ENCODE measurements around the gene RPS6KA3. TPM values are rescaled to one million over a fixed set of nuclear protein-coding genes. Genes with fewer than 3 reads are reported as not detected.

The RPS6KA3 gene
- total and polyA plus RNA-seq, 4 donors: 7.9 to 52.7 (median 27.7) TPM

DNA sequence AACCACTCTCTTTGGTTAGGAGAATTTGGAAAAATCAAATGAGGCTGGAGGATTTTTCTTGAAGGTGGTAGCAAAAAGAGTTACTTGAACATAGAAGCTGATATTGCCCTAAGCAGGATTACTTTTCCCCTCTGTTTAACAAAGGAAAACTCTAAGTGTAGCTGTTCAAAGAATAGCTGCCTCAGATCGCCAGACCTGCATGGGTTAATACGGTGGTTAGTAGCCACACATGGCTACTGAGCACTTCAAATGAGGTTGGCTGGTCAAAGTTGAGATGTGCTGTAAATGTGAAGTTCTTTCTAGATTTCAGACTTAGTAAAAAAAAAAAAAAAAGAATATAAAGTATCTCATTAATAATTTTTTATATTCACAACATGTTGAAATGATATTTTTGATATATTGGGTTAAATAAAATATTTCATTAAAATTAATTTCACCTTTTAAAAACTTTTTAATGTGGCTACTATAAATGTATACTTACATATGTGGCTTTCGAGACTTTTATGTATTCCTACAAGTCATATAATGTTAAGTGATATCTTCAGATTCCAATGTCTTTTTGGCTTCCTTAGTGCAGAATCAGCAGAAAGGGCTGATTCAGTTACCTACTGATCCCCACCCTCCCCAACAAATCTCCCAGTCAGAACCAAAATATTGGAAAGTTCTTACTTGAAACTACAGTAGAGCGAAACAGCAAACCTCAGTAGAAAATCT is 3.3 kb upstream of the RPS6KA3 start:
- no peaks in the 10 kb centered on the region for H3K4me1 ChIP-seq (ENCODE audit: control insufficient read depth in 1 of 2, insufficient read depth in 2 of 2, low read length in 2 of 2)
- no peak overlapping the region for H3K4me3 ChIP-seq (ENCODE audit: low read length in 2 of 2)
- H3K9me3 ChIP-seq (ENCODE audit: control insufficient read depth, low read length): no peaks in the 10 kb centered on the region
- no peak for ATAC-seq (ENCODE audit: low FRiP score)
- no peaks in the 10 kb centered on the region for H3K36me3 ChIP-seq (ENCODE audit: control insufficient read depth in 1 of 2, insufficient read depth in 2 of 2, low read length in 1 of 2)
- no peak overlapping the region for H3K27ac ChIP-seq (ENCODE audit: low read depth in 1 of 2, low read length in 2 of 2)
- intact Hi-C loops (cut with DNase I): no loop called here
- no peak for DNase-seq
- 41 to 64% methylated on average over 4 of the region's 4 CpGs for WGBS, 2 donors
- H3K27me3 ChIP-seq (ENCODE audit: control insufficient read depth in 1 of 2, insufficient read depth in 2 of 2, low read length in 1 of 2): no peaks in the 10 kb centered on the region

DNA sequence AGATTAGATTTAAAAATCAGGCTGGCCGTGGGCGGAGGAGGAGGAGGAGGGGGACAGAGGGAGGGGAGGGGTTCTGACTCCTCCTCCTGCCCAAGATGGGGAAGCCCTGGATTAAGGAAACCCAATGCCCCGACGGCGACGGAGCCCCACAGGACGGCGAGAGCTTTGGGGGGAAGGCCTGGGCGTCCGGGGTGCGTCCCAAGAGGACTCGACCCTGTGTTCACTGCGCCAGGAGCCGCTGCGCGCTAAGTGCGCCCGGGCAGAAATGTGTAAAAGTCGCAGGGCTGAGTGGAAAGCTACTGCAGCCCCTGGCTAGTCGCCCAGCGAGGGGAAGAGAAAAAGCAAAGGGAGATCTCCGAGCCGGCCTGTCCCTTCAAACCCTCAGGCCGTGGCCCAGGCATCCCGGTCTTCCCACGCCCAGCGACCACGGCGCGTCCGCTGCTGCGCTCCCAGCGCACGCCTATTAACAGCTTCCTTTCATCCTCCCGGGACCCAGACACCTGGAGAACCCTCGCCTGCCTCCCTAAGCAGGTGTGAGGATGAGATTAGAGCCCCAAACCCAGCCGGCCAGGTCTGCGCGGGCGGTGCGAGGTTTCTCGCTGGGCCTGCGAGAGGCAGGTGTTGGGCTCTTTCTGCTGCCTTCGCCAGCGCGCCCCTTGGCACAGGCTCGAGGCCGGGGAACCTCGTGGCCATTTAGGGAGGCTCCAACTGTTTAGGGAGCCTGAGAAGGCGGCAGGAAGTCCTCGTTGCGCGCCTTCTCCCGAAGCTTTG is 1.4 kb upstream of the RPS6KA3 start:
- intact Hi-C loops (cut with DNase I): no loop called here
- peak; percentile 74 to 86 for DNase-seq
- no peaks in the 10 kb centered on the region for H3K4me1 ChIP-seq (ENCODE audit: control insufficient read depth in 1 of 2, insufficient read depth in 2 of 2, low read length in 2 of 2)
- H3K27me3 ChIP-seq (ENCODE audit: control insufficient read depth in 1 of 2, insufficient read depth in 2 of 2, low read length in 1 of 2): no peaks in the 10 kb centered on the region
- H3K27ac ChIP-seq (ENCODE audit: low read depth in 1 of 2, low read length in 2 of 2): peak overlapping the region in 1 of 2 donors; percentile 10
- H3K36me3 ChIP-seq (ENCODE audit: control insufficient read depth in 1 of 2, insufficient read depth in 2 of 2, low read length in 1 of 2): no peaks in the 10 kb centered on the region
- H3K4me3 ChIP-seq (ENCODE audit: low read length in 2 of 2): peak overlapping the region in 1 of 2 donors; percentile 54
- 4 to 27% methylated on average over 54 of the region's 54 CpGs for WGBS, 2 donors
- H3K9me3 ChIP-seq (ENCODE audit: control insufficient read depth, low read length): no peaks in the 10 kb centered on the region
- peak; percentile 69 for ATAC-seq (ENCODE audit: low FRiP score)

DNA sequence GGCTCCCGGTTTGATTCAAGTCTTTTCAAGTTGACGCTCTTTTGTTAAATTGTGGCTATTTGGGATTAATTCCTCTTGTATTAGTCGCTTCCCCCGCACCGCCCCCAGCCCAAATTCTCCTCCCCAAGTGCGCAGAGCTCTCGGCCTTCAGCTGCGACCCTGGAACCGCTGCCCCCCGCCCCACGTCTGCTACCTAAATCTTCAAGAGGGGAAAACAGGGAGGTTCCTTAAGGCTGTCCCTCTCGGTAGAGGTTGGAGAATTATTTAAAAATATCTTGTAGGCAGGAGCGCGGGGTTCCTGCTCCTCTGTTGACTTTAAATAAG is 860 bp upstream of the RPS6KA3 start:
- peak overlapping the region in 1 of 2 donors; percentile 58 for H3K27ac ChIP-seq (ENCODE audit: low read depth in 1 of 2, low read length in 2 of 2)
- intact Hi-C loops (cut with DNase I): no loop called here
- peak overlapping the region; percentile 38 to 54 for H3K4me3 ChIP-seq (ENCODE audit: low read length in 2 of 2)
- peak in 1 of 2 donors; percentile 76 for DNase-seq
- H3K27me3 ChIP-seq (ENCODE audit: control insufficient read depth in 1 of 2, insufficient read depth in 2 of 2, low read length in 1 of 2): no peaks in the 10 kb centered on the region
- no peaks in the 10 kb centered on the region for H3K4me1 ChIP-seq (ENCODE audit: control insufficient read depth in 1 of 2, insufficient read depth in 2 of 2, low read length in 2 of 2)
- ATAC-seq (ENCODE audit: low FRiP score): no peak
- no peaks in the 10 kb centered on the region for H3K36me3 ChIP-seq (ENCODE audit: control insufficient read depth in 1 of 2, insufficient read depth in 2 of 2, low read length in 1 of 2)
- 1 to 23% methylated on average over 14 of the region's 14 CpGs for WGBS, 2 donors
- H3K9me3 ChIP-seq (ENCODE audit: control insufficient read depth, low read length): no peaks in the 10 kb centered on the region

DNA sequence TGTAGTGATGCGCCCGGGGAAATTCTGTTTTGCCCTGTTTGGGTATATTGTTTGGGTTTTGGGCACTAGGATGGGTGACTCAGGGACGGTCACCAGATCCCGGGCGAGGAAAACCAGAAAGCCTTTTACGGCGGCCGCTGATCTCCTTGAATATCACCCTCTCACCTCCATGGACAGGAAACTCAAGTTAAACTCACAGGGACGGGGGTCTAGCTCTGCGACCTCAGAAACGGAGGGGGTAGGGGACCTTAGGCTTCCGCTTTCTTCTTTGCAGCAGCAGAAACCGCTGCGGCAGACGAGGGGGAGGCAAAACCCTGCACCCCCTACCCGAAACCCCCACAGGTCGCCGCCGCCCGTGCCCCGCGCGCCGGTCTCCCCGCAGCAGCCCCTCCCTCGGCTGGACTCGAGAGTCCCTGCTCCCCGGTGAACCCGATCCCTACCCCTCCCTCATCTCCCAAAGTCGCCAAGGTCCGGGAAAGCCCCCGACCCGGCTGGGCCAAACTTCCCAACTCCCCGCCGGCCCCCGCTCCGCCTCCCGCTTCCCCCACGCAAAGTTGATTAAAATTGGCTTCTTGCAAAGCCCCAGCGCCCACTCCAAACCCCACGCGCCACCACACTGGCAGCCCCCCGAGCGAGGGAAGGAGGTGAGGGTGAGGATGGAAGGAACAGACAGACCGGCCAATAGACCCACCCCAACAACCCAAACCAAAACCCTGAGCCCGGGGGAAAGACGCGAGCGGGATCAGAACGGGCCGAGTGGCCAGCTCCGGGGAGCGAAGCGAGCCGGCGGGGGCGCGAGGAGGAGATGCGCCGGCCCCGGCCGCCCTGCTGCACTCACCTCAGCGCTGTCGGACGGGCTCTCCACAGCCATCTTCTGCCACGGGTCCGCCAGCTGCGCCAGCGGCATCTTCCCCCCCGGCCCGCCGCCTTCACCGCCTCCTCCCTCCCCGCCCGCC is 705 bp downstream of the RPS6KA3 start:
- WGBS, 2 donors: 0 to 23% methylated on average over 73 to 74 of the region's 75 CpGs
- no peaks in the 10 kb centered on the region for H3K4me1 ChIP-seq (ENCODE audit: control insufficient read depth in 1 of 2, insufficient read depth in 2 of 2, low read length in 2 of 2)
- no peaks in the 10 kb centered on the region for H3K36me3 ChIP-seq (ENCODE audit: control insufficient read depth in 1 of 2, insufficient read depth in 2 of 2, low read length in 1 of 2)
- H3K27ac ChIP-seq (ENCODE audit: low read depth in 1 of 2, low read length in 2 of 2): peak overlapping the region in 1 of 2 donors; percentile 66
- peak overlapping the region; percentile 38 to 82 for H3K4me3 ChIP-seq (ENCODE audit: low read length in 2 of 2)
- intact Hi-C loops (cut with DNase I): no loop called here
- no peaks in the 10 kb centered on the region for H3K27me3 ChIP-seq (ENCODE audit: control insufficient read depth in 1 of 2, insufficient read depth in 2 of 2, low read length in 1 of 2)
- peak; percentile 52 to 78 for DNase-seq
- no peak for ATAC-seq (ENCODE audit: low FRiP score)
- H3K9me3 ChIP-seq (ENCODE audit: control insufficient read depth, low read length): no peaks in the 10 kb centered on the region

DNA sequence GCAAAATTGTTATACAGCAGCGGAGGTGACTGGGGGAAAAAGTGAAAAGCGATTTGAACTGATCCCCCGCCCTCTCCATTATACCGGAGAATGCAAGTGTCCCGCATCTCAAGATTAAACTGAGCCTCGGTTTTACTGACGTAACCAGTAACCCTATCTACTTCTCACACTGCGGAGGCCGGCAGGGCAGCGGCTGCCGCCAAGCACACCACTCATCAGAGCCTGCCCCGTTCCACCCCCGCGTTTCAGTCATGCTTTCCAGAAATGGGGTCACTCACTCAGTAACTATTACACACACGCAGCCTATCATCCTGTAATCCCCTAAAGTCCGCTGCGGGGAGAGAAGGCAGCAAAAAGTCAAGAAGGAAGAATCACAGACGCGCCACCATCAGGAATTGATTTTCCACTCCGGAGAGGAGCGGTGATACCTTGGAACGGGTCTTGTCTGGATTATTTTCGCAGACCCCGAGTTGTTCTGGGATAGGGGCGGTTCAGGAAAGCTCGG is 1.4 kb downstream of the RPS6KA3 start:
- intact Hi-C loops (cut with DNase I): no loop called here
- ATAC-seq (ENCODE audit: low FRiP score): peak; percentile 49
- Histone ChIP-seq H3K27me3 (ENCODE audit: control insufficient read depth in 1 of 2, insufficient read depth in 2 of 2, low read length in 1 of 2) (no peaks in the 10 kb centered on the region), H3K27ac (ENCODE audit: low read depth in 1 of 2, low read length in 2 of 2) (peak overlapping the region in 1 of 2 donors; percentile 17), H3K9me3 (ENCODE audit: control insufficient read depth, low read length) (no peaks in the 10 kb centered on the region), H3K4me1 (ENCODE audit: control insufficient read depth in 1 of 2, insufficient read depth in 2 of 2, low read length in 2 of 2) (no peaks in the 10 kb centered on the region), H3K36me3 (ENCODE audit: control insufficient read depth in 1 of 2, insufficient read depth in 2 of 2, low read length in 1 of 2) (no peaks in the 10 kb centered on the region), H3K4me3 (ENCODE audit: low read length in 2 of 2) (peak overlapping the region; percentile 38 to 82)
- DNase-seq: peak; percentile 77 to 86
- WGBS, 2 donors: 1 to 26% methylated on average over 26 of the region's 26 CpGs

DNA sequence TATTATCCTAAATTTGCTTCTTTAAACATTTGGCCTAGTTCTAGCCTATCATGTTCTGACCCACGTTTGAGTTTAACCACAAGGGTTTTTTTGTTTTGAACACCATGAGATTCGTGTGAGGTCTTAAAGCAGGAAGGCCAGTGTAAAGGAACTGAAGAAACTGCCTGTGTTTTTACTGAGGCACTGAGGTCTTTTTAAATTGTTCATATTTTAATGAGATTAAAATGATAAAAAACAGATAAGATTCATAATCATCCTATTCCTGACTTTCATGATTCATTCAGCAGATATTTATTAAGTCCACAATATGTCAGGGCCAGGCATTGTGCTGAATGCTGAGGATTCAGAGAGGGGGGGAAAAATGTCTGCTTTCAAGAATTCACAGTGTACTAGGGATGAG is 3.2 kb downstream of the RPS6KA3 start:
- WGBS, 2 donors: 10 to 17% methylated on average over 2 of the region's 2 CpGs
- Histone ChIP-seq H3K4me3 (ENCODE audit: low read length in 2 of 2) (no peak overlapping the region), H3K4me1 (ENCODE audit: control insufficient read depth in 1 of 2, insufficient read depth in 2 of 2, low read length in 2 of 2) (no peaks in the 10 kb centered on the region), H3K36me3 (ENCODE audit: control insufficient read depth in 1 of 2, insufficient read depth in 2 of 2, low read length in 1 of 2) (no peaks in the 10 kb centered on the region), H3K27me3 (ENCODE audit: control insufficient read depth in 1 of 2, insufficient read depth in 2 of 2, low read length in 1 of 2) (no peaks in the 10 kb centered on the region), H3K27ac (ENCODE audit: low read depth in 1 of 2, low read length in 2 of 2) (no peak overlapping the region), H3K9me3 (ENCODE audit: control insufficient read depth, low read length) (no peaks in the 10 kb centered on the region)
- intact Hi-C loops (cut with DNase I): no loop called here
- DNase-seq (no peak), ATAC-seq (ENCODE audit: low FRiP score) (no peak)

DNA sequence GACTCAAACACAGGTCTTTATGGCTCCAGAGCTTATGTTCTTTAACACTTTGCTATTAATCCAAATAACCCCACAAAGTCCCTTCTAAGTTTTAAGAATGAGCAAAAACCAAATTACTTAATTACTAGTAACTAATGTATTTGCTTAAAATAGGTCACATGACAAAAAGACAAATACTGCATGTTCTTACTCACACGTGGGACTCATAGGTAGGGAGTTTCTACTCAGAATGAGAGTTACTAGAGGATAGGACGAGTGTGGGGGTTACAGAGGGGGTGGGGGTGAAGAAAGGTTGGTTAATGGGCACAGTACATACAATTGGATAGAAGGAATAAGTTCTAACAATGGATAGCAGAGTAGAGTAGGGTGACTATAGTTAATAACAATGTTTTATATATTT is 5.8 kb downstream of the RPS6KA3 start:
- DNase-seq: no peak
- intact Hi-C loops (cut with DNase I): no loop called here

DNA sequence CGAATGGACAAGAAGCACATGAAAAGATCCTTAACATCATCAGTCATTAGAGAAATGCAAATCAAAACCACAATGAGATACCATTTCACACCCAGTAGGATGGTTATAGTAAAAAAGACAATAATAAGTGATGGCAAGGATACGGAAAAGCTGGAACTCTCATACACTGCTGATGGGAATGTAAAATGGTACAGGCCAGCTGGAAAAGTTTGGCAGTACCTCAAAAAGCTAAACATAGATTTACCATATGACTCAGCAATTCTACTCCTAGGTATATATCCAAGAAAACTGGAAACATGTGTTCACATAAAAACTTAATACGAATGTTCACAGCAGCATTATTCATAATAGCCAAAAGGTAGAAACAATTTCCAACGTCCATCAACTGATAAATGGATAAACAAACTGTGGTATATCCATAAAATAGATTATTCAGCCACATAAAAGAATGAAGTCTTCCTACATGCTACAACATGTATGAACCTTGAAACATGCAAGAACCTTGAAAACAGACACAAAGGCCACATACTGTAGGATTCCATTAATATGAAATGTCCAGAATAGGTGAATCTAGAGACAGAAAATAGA is 11.9 kb downstream of the RPS6KA3 start:
- no peak overlapping the region for H3K4me3 ChIP-seq (ENCODE audit: low read length in 2 of 2)
- WGBS, 2 donors: 55 to 62% methylated on average over 4 of the region's 4 CpGs
- intact Hi-C loops (cut with DNase I): loop anchor here in 1 of 2 donors (10.0 kb wide), 1 partner anchor 190 kb away; no protein-coding TSS in a partner anchor
- no peaks in the 10 kb centered on the region for H3K4me1 ChIP-seq (ENCODE audit: control insufficient read depth in 1 of 2, insufficient read depth in 2 of 2, low read length in 2 of 2)
- no peaks in the 10 kb centered on the region for H3K9me3 ChIP-seq (ENCODE audit: control insufficient read depth, low read length)
- no peaks in the 10 kb centered on the region for H3K27me3 ChIP-seq (ENCODE audit: control insufficient read depth in 1 of 2, insufficient read depth in 2 of 2, low read length in 1 of 2)
- no peak for ATAC-seq (ENCODE audit: low FRiP score)
- H3K36me3 ChIP-seq (ENCODE audit: control insufficient read depth in 1 of 2, insufficient read depth in 2 of 2, low read length in 1 of 2): no peaks in the 10 kb centered on the region
- no peak overlapping the region for H3K27ac ChIP-seq (ENCODE audit: low read depth in 1 of 2, low read length in 2 of 2)
- no peak for DNase-seq

More for the DNA sequence above, 5.8 kb downstream of the RPS6KA3 start:
- no peaks in the 10 kb centered on the region for H3K36me3 ChIP-seq (ENCODE audit: control insufficient read depth in 1 of 2, insufficient read depth in 2 of 2, low read length in 1 of 2)
- no peak for ATAC-seq (ENCODE audit: low FRiP score)
- no peak overlapping the region for H3K4me3 ChIP-seq (ENCODE audit: low read length in 2 of 2)
- 40 to 73% methylated on average over 2 of the region's 2 CpGs for WGBS, 2 donors
- H3K27me3 ChIP-seq (ENCODE audit: control insufficient read depth in 1 of 2, insufficient read depth in 2 of 2, low read length in 1 of 2): no peaks in the 10 kb centered on the region
- no peaks in the 10 kb centered on the region for H3K4me1 ChIP-seq (ENCODE audit: control insufficient read depth in 1 of 2, insufficient read depth in 2 of 2, low read length in 2 of 2)
- no peaks in the 10 kb centered on the region for H3K9me3 ChIP-seq (ENCODE audit: control insufficient read depth, low read length)
- H3K27ac ChIP-seq (ENCODE audit: low read depth in 1 of 2, low read length in 2 of 2): no peak overlapping the region
